GM21576 (cell line): ENCODE measurements around the gene PABPN1L.

Source experiments
- ATAC-seq: cut with Tn5 transposase; IDR thresholded peaks from one replicate; pipeline ENCODE4 v1.9.1; 2021; ENCODE audit warnings: mild to moderate bottlenecking, moderate library complexity; ENCODE audit not compliant: unreplicated experiment

PABPN1L gene

DNA sequence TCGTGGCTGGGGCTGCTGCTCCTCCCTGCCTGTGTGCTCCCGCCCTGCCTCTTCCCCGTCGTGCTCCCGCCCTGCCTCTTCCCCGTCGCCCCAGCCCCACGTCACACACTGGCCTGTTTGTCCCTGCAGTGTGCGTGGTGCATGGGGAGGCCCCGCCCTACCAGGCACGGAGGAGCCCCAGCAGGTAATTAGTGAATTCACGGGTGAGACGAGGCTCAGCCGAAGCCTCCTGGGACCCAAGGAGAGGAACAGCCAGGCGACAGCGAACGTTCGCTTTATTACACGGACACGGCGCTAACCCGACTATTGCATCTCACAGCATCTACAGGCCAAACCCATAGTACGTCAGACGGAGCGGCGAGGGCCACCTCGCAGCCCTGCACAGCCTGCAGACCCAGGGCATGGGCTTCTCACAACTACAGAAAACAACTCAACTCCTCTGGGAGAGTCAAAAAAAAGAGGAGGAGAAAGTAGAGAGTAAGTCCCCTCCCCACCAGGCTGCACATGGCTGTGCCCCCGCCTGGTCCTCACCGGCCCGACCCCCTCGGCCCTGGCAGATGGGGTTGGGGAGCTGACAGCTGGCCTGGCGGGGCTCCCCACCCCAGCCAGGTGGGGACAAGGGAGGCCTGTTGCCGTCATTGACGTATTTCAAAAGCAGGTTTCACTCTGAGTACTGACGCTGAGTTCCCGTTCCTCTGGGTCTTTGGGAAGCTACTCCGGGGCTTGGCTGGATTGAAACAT lies 4.3 kb upstream of the PABPN1L start:
- ATAC-seq: no peak

DNA sequence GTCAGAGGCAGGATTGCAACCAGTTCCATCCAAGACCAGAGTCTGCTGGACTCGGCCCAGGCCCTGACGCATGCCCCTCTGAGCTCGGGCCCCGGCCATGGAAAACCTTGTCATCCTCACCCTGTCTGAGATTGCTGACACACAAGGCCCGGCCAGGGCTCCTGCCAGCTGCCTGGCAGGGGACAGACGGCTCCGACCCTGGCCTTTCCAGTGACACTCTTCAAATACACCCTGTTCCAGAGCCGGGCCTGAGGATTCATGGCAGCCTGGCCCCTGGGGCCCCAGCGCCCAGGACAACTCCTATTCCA lies 3.2 kb upstream of the PABPN1L start:
- ATAC-seq: no peak

DNA sequence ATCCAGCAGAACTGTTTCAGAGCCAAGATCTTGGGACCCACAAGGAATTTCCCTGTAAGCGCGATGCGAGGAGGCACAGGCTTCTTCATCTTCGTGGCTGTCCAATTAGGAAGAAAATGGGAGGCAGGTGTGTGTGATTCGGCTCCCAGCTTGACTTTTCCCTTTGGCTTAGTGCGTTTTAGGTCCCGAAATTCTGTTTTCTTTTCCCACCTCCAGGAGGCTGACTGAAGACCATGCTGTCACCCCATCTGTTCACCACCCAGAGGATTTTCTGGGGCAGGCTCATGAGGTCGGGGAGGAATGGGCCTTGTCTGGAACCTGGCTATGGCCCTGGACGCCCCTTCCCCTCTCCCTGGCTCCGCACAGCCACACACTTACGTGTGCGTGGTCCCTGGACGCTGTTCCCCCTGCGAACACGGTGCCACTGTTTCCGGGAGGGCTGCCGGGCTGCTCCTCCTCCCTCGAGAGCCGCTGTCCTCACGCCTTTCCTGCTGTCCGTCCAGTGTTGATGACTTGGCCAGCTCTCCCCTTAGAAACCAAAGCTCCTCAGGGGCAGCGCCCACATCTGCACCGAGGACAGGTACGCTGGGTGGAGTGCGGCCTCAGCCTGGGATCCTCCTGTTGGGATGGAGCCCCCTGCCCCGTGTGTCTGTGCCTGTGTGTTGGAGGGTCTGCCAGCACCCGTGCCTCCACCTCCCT lies 2.7 kb upstream of the PABPN1L start:
- ATAC-seq: no peak

DNA sequence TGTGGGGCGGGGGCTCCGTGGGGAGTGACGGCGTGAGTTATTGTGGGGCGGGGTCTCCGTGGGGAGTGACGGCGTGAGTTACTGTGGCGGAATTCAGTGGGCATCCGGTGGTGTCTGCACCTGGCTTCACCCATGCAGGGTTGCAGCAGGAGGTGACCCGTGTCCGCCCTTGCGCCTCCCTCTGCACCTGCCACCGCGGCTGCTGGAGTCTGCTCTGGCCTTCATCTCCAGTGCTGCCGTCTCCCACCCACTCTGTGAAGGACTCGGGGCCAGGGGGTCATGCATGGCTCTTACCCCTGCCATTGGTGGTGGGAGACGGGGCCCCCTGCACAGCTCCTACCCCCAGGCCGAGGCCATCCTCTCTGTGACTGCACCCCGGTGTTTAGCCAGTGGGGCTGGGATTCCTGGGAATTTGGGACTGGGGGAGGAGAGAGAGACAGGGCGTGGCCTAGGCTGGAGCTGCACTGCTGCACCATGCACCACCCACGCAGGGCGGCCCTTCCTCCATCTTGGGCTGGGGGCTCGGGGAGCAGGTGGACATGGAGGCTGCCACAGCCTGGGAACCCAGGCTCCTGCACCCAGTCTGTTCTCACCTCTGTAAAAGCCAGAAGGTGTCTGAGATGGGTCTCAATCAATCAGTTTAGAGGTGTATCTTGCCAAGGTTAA lies 1.3 kb upstream of the PABPN1L start:
- no peak for ATAC-seq

DNA sequence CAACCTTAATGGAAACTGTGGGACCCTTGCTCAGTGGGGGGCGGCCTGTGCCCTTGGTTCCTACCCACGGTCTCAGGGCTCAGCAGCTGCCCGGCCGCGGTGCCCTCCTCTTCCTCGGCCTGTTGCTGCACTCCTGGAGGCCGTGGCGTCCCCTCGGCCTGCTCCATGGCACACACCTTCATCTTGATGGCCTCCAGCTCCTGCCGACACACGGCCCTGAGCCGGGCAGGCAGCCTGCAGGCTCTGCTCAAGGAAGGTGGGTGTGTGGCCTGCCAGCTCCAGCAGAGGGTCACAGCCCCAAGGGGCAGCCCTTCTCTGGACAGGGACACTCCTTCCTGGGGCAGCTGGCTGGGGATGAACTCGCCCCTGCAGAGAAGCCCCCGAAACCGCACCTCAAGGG lies 718 bp downstream of the PABPN1L start:
- ATAC-seq: no peak

DNA sequence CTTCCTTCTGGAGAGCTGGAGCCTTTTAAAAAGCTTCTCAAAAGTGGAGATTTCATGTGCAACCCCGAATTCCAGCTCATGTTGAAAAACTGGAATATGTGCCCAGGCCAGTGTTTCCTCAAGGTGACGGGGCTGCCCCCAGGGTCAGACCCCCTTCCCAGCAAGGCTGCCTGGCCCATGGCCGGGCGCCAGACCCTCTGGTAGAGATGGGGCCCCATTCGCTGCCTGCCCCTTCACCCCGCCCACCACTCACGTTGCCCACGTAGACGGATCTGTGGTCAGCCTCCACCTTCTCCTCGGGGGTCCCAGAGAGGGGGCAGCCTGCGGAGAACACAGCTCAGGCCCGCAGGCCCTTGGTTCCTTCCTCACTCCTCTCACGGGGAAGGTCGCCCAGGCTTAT lies 1.1 kb downstream of the PABPN1L start:
- ATAC-seq: no peak

DNA sequence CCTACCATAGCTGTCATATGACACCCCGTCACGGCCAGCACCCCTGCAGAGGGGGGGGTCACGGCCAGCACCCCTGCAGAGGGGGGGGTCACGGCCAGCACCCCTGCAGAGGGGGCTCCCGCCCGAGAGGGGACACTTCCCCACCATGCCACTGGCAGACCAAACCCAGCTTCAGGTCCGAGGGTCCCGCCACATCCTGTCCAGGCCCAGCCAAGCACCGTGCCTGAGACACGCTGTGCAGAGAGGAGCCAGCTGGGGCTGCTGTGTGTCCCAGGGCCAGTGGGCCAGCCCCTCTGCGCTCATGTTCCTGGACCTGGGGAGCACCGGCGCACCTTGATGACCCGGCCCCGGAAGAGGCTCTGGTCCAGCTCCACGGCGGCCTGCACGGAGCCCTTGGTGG lies 1.9 kb downstream of the PABPN1L start:
- no peak for ATAC-seq

DNA sequence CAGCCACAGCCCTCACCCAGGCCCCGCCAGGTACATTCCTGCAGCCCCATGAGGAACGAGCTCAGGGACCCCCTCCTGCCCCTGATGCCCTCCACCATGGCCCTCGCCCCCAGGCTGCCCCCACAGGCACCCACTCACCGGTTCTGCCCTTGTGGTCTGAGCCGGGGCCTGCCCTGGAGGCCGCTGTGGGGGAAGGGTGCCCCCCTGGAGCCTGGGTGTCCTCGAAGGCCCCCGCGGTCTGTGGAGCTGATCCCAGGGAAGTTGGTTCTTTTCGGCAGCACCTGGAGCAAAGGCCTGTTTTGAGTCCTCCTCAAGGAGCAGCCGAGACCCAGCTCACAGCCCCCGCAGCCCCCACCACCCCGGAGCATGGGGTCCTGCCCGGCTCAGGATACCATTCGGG lies 2.4 kb downstream of the PABPN1L start:
- no peak for ATAC-seq

DNA sequence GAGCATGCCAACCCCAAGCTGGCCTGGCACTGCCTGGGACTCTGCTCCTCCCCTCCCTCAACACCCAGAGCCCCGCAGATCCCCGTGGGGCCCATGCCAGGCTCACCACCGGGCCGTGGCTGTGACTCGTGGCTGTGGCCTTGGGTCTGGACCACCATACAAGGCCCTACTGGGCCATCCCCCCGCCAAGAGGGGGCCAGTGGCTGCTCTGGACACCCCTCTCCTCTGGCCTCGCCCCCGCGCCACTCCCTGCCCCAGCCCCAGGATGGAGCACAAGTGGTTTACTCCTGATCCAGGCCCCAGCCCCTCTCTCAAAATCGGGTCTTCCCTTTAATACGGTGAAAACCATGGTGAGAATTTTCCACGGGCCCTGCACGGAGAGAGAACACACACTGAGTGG lies 3.0 kb downstream of the PABPN1L start:
- ATAC-seq: no peak

DNA sequence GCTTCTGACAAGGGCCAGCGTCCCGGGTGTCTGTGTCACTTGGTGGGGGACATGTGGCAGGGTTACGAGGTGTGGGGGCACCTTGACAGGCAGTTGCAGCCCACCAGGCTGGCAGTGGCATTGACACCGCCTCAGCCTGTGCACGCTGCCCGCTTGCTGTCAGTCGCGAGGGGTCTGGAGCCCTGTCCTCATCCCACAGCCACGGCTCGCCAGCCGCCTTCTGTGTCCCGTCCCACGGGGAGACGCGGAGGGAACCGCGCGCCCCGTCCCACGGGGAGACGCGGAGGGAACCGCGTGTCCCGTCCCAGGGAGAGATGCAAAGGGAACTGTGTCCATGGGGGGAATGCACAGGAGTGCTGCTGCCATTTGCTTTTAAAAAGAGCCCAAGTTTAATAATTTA lies 3.5 kb downstream of the PABPN1L start:
- no peak for ATAC-seq

DNA sequence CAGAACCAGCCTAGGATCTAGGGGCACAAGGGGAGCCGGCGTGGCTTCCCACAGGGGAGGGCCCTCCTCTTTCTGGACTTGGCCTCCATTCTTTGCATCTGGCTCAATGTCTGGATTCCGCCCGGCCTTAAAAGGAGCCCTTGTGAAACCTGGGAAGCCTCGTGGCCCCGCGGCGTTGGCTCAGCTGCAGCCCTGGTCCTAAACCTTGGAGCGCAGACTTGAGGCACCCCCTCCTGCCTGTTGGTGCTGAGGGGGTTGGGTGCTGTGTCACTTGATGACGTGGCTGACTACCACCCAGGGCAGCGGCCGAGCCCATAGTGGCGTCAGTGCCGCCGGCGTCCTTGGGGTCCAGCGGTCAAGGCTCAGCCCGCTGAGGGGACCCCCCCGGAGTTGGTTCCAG lies 5.1 kb downstream of the PABPN1L start:
- ATAC-seq: no peak

DNA sequence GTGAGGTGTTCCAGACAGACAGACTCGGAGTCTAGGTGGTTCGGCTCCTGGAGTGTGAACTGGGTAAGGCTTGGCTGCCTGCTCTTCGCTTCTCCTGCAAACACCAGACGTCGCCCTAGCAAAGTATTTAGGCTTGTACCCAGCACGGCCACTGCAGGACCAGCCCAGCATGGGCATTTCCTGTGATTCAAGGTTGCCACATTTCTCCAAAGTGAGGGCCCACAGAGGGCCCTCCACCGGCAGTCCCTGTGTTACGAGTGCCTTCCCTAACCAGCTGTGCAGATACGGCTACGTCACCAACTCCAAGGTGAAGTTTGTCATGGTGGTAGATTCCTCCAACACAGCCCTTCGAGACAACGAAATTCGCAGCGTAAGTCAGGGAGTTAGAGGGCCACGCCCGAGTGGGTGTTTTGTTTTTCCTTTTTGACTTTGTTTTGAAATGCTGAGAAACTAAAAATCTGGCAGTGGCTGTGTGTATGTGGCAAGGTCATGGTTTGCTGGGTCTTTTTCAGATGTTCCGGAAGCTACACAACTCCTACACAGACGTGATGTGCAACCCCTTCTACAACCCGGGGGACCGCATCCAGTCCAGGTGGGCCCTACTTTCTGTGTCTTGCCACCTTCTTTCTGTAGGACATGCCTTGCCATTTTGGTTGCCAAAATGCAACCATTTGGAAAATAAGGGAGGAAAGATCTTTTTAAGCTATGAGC lies 6.9 kb downstream of the PABPN1L start:
- no peak for ATAC-seq

DNA sequence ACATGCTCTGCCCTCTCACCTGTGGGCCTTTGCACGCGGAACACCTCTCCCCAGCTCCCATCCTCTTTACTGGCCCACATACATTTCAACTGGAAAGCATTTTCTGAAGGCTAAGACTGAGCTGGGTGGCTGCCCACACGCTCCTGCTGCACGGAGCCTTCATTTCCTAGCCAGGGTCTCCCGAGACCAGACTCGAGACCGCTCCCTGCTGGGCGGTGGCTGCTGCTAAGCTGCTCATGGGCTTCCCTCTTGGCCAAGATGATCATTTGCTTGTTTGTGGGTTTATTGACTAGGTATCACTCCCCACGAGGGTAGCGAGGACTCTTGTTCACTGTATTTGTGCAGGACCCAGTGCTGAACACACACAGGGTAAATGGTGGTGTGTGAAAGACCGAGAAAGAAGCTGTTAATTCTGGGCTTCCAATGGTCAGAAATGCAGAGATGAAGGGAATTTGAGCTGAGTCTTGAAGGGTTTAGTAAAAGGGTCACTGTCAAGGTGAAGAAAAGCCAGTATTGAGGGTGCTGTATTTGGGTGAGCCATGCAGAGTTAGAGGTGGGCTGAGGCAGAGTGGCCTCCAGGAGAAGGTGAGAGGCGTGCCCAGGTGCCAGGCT lies 8.6 kb downstream of the PABPN1L start:
- peak; percentile 42 for ATAC-seq

DNA sequence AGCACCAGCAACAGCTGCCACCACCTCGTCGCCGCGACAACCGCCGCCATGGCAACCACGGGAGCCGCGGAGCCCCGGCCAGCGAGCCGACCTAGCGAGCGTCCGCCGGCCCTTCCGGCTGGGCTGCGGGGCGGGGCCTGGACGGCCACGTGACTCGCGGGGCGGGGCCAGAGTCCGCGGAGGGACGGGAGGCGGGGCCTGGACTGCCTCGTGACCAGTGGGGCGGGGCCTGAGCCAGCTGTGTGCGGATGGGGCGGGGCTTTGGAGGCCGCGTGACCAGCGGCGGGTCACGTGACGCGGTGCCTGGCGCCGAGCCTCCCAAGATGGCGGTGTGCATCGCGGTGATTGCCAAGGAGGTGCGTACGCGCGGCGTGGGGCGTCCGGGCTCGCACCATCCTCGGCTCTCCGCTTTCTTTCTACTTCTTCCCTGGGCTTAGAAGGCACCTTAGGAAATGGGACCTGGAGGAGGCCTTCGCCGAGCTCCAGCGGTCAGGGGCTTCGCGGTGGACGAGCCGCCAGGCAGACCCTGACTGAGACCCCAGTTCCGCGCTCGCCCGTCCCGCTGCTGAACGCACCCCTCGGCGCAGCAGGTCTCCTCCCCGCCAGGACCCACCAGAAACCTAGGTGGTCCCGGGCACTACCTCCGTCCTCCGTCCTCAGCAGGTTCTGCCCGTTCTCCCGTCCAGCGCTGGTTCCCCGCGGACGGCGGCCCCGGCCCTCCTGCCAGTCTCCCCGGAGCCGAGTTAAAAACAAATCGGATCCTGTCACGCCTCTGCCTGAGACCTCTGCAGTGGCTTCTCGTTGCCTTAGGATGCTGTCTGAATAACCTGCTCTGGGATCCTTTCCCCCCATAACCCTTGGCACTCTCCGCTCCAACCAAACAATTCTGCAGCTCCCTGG lies 9.4 kb downstream of the PABPN1L start, which contains the start of the genes GALNS and TRAPPC2L:
Gene GALNS (minus strand): TSS at position 120 of the 900 bp plus-strand sequence. CDS start 70 bp downstream, at position 50.
Gene TRAPPC2L (plus strand): TSS at position 300 of the 900 bp plus-strand sequence. CDS start 24 bp downstream, at position 324.
- peak; percentile 77 for ATAC-seq

DNA sequence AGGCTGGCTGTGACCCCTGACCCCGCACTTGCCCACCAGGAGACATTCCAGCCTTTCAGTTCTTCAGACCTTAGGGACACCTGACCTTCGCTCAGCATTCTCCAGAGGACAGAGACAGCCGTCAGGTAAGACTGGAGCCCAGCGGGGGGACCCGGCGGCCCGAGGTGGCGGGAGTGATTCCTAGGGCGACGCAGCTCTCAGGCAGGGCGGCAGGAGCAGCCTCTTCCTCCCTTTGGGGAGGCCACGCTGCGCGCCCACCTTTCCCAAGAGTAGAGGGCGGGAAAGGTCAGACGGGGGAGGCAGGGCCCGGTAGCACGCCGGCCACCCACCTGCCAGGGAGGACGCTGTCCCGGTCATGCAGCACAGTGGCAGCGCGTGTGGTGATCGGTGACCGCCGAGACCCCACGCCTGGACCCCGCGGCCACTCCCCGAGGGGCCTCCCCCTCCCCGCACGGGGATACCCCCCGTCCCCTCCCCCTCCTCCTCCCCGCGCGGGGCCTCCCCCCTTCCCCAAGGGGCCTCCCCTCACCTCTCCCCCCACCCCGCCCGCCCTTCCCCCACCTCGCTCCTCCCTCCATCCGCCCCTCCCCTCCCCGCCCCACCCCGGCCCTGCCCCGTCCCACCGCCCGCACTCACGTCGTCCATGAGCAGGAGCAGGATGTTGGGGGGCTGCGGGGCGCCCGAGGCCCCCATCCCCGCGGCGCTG lies 10.2 kb downstream of the PABPN1L start:
- ATAC-seq: no peak

DNA sequence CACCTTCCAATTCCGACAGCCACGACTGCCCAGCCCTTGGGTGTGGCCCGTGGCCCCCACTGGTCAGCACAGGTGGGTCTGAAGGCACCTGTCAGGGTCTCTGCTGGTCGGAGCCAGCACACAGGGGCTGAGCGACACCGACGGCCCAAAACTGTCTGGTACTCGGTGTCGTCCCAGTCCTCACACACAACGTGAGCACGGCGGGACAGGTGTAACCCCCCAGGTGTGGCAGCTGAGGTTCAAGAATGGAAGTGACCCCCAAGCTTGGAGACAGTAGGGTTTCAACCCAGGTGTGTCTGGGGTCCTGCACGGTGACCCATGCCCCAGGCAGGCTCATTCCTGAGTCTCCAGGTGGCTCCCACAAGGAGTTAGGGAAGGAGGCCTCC lies 10.7 kb downstream of the PABPN1L start:
- no peak for ATAC-seq

DNA sequence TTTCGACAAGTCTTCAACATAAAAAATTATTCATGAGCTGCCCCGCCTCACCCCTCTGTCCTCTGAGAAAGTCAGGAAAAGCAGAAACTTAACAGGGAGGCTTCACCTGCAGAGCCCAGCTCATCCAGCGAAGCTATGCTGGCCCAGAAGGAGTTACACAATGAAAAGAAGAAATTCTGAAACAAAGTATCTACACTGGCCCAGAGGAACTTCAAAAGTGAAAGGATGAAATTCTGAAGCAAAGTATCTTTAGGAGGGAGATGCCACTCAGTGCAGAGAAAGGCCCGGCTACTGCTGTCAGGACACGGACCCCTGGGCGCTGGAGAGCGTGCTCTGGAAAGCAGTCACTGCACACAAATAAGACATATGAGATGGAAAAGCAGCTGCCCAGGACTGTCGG lies 11.3 kb downstream of the PABPN1L start:
- ATAC-seq: no peak

DNA sequence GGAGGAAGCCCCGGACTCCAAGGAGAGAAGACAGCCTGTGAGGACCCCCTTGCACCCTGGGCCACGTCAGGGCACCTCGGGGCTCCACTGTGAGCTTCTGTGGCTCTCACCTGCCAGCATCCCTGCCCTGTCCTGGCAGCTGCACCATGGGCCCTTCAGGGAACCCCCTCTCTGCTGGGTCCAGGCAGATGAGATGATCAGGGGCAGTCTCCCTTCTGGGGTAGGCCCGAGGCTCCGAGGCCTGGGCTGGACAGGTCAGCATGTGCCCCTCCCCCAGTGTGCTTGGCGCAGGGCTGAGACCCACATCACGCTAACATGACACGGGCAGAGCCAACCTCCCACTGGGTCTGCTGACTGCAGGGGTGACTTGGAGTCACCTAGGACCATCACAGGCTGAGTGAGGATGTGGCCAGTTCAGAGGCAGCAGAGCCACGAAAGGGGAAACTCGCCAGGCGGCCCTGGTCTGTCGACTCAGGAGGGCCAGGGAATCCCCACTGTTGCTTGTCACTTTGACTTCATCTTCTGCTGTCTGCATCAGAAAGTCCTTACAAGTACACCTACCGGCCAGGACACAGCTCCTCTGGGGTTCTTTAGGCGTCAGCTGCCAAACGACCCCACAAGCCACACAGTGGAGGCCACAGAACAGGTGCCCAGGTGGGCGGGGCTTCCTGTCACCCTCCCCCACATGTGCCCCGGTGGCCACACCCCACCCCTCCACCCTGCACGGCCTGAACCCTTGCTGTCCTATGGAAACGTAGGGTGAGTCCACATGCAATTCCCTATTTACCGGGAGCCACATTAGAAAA lies 12.0 kb downstream of the PABPN1L start:
- no peak for ATAC-seq
